Tibial artery (tissue), 4 donors: ENCODE data around the gene EHD2.
"Not testable (repeated sequence)": the region's sequence is repeated elsewhere in the genome, so short reads cannot be mapped to it uniquely, and the experiment has no call there.

Experiments
- DNase-seq, 2 donors: peaks; one replicate each; pipeline ENCODE4 v3.0.0-alpha.2; 2019
- H3K27ac ChIP-seq, 2 donors: fragments of 200-600 bp; sonication (generic) in 1 of 2; 1 replicate in 1 of 2; 2 replicates in 1 of 2; pipeline ENCODE4 v1.5.1; 2018 to 2019; ENCODE audit warnings: mild to moderate bottlenecking in 1 of 2
- H3K27me3 ChIP-seq, 2 donors: fragments of 200-600 bp; sonication (generic) in 1 of 2; one replicate each; pipeline versions ENCODE4 v1.5.1 to v1.6.0; 2016 to 2019
- H3K36me3 ChIP-seq, 3 donors: fragments of 200-600 bp; sonication (generic) in 2 of 3; one replicate each; pipeline ENCODE4 v1.5.1; 2016 to 2019; ENCODE audit warnings: mild to moderate bottlenecking in 2 of 3
- H3K4me1 ChIP-seq, 4 donors: fragments of 200-600 bp; sonication (generic) in 2 of 4; 1 replicate in 3 of 4; 2 replicates in 1 of 4; pipeline ENCODE4 v1.5.1; 2016 to 2019
- H3K4me3 ChIP-seq, 2 donors: fragments of 200-600 bp; sonication (generic) in 1 of 2; 1 replicate in 1 of 2; 2 replicates in 1 of 2; pipeline ENCODE4 v1.5.1; 2018 to 2019; ENCODE audit warnings: mild to moderate bottlenecking in 2 of 2
- H3K9me3 ChIP-seq, 3 donors: fragments of 200-600 bp; sonication (generic) in 1 of 3; one replicate each; pipeline ENCODE4 v1.5.1; 2016 to 2019
- intact Hi-C: fragments of 100-400 bp; cut with DNase I; formaldehyde crosslinking; loops from one replicate; pipeline ENCODE4 v1.15.0; 2023; ENCODE audit warnings: low total_unique reads
- TF ChIP-seq, protein P1 (sequence below), 2 experiments: fragments of 200-600 bp in 1 of 2; fragments of 450-650 bp in 1 of 2; IDR thresholded peaks; one replicate each; pipeline ENCODE4 v1.5.1; 2017 to 2019; ENCODE audit warnings: antibody characterized with exemption in 2 of 2, mild to moderate bottlenecking in 1 of 2, moderate library complexity in 1 of 2

The EHD2 gene

DNA sequence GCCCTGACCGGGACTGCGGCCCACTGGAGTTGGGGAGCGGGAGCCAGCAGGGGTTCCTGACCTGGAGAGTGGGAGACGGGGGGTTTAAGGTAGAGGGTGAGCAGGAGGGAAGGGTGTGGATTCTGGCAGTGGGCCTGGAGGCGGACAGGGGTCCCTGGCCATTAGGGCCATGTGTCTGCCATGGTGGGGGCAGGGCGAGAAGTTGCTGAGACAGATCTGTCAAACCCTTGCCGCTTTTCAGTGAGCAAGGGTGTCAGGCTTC lies 53.1 kb downstream of the EHD2 start:
- Histone ChIP-seq H3K27ac (no peak overlapping the region), H3K4me1 (peaks cover 0 to 7% (median 0%) of the 10 kb centered on the region in 4 donors), H3K9me3 (no peaks in the 10 kb centered on the region), H3K36me3 (no peaks in the 10 kb centered on the region), H3K27me3 (no peaks in the 10 kb centered on the region), H3K4me3 (no peak overlapping the region)
- intact Hi-C loops, result loop anchor here (2.0 to 5.0 kb wide), 2 partner anchors 21 to 96 kb away; no protein-coding TSS in a partner anchor
- no peak for DNase-seq
- TF ChIP-seq, protein P1, sequence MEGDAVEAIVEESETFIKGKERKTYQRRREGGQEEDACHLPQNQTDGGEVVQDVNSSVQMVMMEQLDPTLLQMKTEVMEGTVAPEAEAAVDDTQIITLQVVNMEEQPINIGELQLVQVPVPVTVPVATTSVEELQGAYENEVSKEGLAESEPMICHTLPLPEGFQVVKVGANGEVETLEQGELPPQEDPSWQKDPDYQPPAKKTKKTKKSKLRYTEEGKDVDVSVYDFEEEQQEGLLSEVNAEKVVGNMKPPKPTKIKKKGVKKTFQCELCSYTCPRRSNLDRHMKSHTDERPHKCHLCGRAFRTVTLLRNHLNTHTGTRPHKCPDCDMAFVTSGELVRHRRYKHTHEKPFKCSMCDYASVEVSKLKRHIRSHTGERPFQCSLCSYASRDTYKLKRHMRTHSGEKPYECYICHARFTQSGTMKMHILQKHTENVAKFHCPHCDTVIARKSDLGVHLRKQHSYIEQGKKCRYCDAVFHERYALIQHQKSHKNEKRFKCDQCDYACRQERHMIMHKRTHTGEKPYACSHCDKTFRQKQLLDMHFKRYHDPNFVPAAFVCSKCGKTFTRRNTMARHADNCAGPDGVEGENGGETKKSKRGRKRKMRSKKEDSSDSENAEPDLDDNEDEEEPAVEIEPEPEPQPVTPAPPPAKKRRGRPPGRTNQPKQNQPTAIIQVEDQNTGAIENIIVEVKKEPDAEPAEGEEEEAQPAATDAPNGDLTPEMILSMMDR (IDR thresholded peaks at IDR 0.05), result no peak

DNA sequence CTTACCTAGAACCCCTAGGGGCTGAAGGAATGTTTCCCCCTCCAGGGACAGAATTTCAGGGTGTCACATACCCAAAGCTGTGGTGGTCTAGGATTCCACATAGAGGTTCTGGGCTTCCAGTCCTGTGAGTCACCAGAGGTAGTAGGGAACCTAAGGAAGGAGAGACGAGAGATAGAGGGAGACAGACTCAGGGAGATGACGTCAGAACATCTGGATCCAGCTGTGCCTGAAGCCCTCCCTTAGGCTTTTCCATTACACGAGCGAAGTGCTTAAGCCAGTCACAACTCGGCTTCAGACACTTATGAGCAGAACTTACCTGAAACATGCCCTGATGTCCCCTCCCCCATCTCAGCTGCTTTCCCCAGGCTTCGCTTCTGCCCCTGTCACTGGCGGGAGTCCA lies 53.4 kb downstream of the EHD2 start:
- no peak for DNase-seq
- TF ChIP-seq, protein P1 (IDR thresholded peaks at IDR 0.05), result no peak
- Histone ChIP-seq H3K4me3 (no peak overlapping the region), H3K27me3 (no peaks in the 10 kb centered on the region), H3K36me3 (no peaks in the 10 kb centered on the region), H3K9me3 (no peaks in the 10 kb centered on the region), H3K4me1 (peaks cover 0 to 7% (median 0%) of the 10 kb centered on the region in 4 donors), H3K27ac (no peak overlapping the region)
- intact Hi-C loops, result loop anchor here (2.0 to 5.0 kb wide), 2 partner anchors 20 to 96 kb away; no protein-coding TSS in a partner anchor

DNA sequence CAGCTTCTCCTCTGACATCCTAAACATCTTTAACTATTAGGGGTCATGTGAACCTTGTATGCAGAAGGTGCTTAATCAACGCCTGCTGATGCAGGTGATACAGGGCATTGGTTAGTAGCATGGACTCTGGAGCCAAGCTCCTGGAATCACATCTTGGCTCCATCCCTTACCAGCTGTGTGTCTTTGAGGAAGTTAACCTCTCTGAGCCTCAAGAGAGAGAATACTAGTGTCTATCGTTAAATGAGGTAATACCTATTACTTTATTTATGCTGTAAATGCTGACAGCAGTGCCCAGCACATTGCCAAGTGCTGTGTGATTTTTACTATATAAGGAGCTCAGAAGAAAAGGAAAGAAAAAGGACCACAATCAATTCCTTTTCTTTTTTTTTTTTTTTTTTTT lies 54.1 kb downstream of the EHD2 start:
- no peaks in the 10 kb centered on the region for H3K36me3 ChIP-seq
- H3K9me3 ChIP-seq, result no peaks in the 10 kb centered on the region
- H3K4me1 ChIP-seq, result peaks cover 0 to 7% (median 0%) of the 10 kb centered on the region in 4 donors
- DNase-seq, result no peak
- H3K27me3 ChIP-seq, result no peaks in the 10 kb centered on the region
- no peak overlapping the region for H3K27ac ChIP-seq
- H3K4me3 ChIP-seq, result no peak overlapping the region
- intact Hi-C loops, result loop anchor here (2.0 to 5.0 kb wide), 2 partner anchors 19 to 95 kb away; no protein-coding TSS in a partner anchor
- TF ChIP-seq, protein P1 (IDR thresholded peaks at IDR 0.05), result no peak

DNA sequence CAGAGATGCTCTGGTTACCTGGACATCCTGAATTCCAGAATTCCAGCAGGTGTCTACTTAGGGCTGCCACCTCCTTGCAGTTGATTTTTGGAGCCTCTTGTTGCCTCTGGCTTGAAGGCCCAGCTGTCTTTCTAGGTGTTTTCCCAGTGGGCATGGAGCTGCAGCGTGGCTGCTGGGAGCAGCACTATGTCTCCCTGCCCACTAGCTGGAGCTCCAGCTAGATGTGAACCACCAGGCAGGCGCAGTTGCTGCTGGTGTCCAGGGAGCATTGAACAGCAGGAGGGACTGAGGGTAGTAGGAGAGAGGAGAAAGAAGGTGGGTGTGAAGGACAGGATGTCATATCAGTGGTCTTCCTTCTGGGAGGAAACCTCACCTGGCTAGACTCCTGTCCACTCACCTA lies 55.4 kb downstream of the EHD2 start:
- DNase-seq, result no peak
- no peak overlapping the region for H3K27ac ChIP-seq
- no peaks in the 10 kb centered on the region for H3K27me3 ChIP-seq
- no peak overlapping the region for H3K4me3 ChIP-seq
- no peaks in the 10 kb centered on the region for H3K9me3 ChIP-seq
- H3K36me3 ChIP-seq, result no peaks in the 10 kb centered on the region
- TF ChIP-seq, protein P1 (IDR thresholded peaks at IDR 0.05), result no peak
- intact Hi-C loops, result loop anchor here (5.0 kb wide), 1 partner anchor 94 kb away; no protein-coding TSS in a partner anchor
- H3K4me1 ChIP-seq, result peaks cover 0 to 7% (median 0%) of the 10 kb centered on the region in 4 donors

DNA sequence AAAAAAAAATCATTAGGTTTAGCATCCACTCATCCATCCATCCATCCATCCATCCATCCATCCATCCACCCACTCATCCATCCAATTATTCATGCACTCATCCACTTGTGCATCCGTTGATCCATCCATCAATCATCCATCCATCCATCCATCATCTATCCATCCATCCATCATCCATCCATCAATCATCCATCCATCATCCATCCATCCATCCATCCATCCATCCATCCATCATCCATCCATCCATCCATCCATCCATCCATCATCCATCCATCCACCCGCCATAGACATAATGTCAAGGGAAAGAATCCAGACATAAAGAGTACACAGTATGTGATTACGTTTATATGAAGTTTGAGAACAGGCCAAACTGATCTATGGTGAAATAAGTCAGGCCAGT lies 56.3 kb downstream of the EHD2 start:
- no peaks in the 10 kb centered on the region for H3K27me3 ChIP-seq
- H3K27ac ChIP-seq, result no peak overlapping the region
- H3K4me1 ChIP-seq, result peaks cover 0 to 7% (median 0%) of the 10 kb centered on the region in 4 donors
- no peaks in the 10 kb centered on the region for H3K36me3 ChIP-seq
- TF ChIP-seq, protein P1 (IDR thresholded peaks at IDR 0.05), result no peak
- H3K4me3 ChIP-seq, result no peak overlapping the region
- intact Hi-C loops, result loop anchor here (5.0 kb wide), 1 partner anchor 93 kb away; no protein-coding TSS in a partner anchor
- no peaks in the 10 kb centered on the region for H3K9me3 ChIP-seq
- no peak for DNase-seq

DNA sequence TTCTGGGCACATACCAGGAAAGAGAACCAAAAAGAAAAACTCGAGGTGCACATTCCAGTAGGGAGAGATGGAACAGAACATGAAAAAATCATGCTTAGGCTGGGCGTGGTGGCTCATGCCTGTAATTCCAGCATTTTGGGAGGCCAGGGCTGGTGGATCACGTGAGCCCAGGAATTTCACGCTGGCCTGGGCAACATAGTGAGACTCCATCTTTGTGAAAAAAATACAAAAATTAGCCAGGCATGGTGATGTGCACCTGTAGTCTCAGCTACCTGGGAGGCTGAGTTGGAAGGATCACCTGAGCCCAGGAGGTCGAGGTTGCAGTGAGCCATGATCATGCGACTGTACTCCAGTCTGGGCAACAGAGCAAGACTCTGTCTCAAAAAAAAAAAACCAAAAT lies 58.1 kb downstream of the EHD2 start:
- H3K4me1 ChIP-seq, DNase-seq, intact Hi-C loops, H3K9me3 ChIP-seq, H3K27me3 ChIP-seq, H3K36me3 ChIP-seq, H3K4me3 ChIP-seq, H3K27ac ChIP-seq: not testable (repeated sequence)
